Measurements from ENCODE around the gene CARNS1.

GRCh38 chr11:67373648-67374570, 41.6 kb upstream of the CARNS1 start:
- TF ChIP-seq ZNF274 (IDR thresholded peaks at IDR 0.05; ENCODE audit: low read depth, low read length) (no peak), YY1 (IDR thresholded peaks at IDR 0.05; ENCODE audit: insufficient read depth, insufficient read length) (no peak)
